Nephron (organoid): ENCODE data around the gene AGAP1.

Experiments
- H3K27ac Mint-ChIP-seq, 3 experiments: 2 replicates each; pipeline ENCODE4 v1.8.0; 2020; ENCODE audit warnings: mixed read lengths in 3 of 3, mild to moderate bottlenecking in 2 of 3, moderate library complexity in 1 of 3
- H3K27me3 Mint-ChIP-seq: 2 replicates; pipeline ENCODE4 v1.8.0; 2021; ENCODE audit warnings: low read depth, mild to moderate bottlenecking, moderate library complexity, mixed read lengths
- H3K36me3 Mint-ChIP-seq: 2 replicates; pipeline ENCODE4 v1.8.0; 2020; ENCODE audit warnings: low read depth, mixed read lengths
- H3K4me1 Mint-ChIP-seq: 2 replicates; pipeline ENCODE4 v1.8.0; 2020; ENCODE audit warnings: mixed read lengths
- H3K4me3 Mint-ChIP-seq, 3 experiments: 2 replicates each; pipeline ENCODE4 v1.8.0; 2020; ENCODE audit warnings: mild to moderate bottlenecking in 3 of 3, mixed read lengths in 3 of 3, moderate library complexity in 2 of 3
- H3K9me3 Mint-ChIP-seq: 2 replicates; pipeline ENCODE4 v1.8.0; 2020; ENCODE audit warnings: mixed read lengths
- CTCF ChIP-seq, 3 experiments: fragments of 200-600 bp; sonication (generic); IDR thresholded peaks; one replicate each; pipeline ENCODE4 v1.5.0; 2021; ENCODE audit warnings: antibody characterized with exemption in 3 of 3; ENCODE audit not compliant: unreplicated experiment in 3 of 3

Gene AGAP1

GRCh38 chr2:235868224-235868623 is 374.4 kb downstream of the AGAP1 start:
- H3K27ac Mint-ChIP-seq, result peak overlapping the region in 1 of 3 experiments; percentile 56
- H3K4me3 Mint-ChIP-seq, result no peak overlapping the region
- peaks cover 16% of the 10 kb centered on the region for H3K4me1 Mint-ChIP-seq
- peaks cover 20% of the 10 kb centered on the region for H3K9me3 Mint-ChIP-seq
- no peak for TF ChIP-seq CTCF (IDR thresholded peaks at IDR 0.05; ENCODE audit: unreplicated experiment in 3 of 3)
- peaks cover 38% of the 10 kb centered on the region for H3K36me3 Mint-ChIP-seq
- peaks cover 4% of the 10 kb centered on the region for H3K27me3 Mint-ChIP-seq

- Mint-ChIP-seq H3K9me3 (peaks cover 20% of the 10 kb centered on the region), H3K27me3 (peaks cover 4% of the 10 kb centered on the region), H3K4me1 (peaks cover 16% of the 10 kb centered on the region), H3K4me3 (no peak overlapping the region), H3K36me3 (peaks cover 38% of the 10 kb centered on the region), H3K27ac (peak overlapping the region in 1 of 3 experiments; percentile 56)
- TF ChIP-seq CTCF (IDR thresholded peaks at IDR 0.05; ENCODE audit: unreplicated experiment in 3 of 3), result no peak
Observed at GRCh38 chr2:235868645-235869044, 374.8 kb downstream of the AGAP1 start.

GRCh38 chr2:235870515-235870914 is 376.7 kb downstream of the AGAP1 start:
- no peak overlapping the region for H3K4me3 Mint-ChIP-seq
- no peak overlapping the region for H3K27ac Mint-ChIP-seq
- H3K27me3 Mint-ChIP-seq, result peaks cover 4% of the 10 kb centered on the region
- peaks cover 20% of the 10 kb centered on the region for H3K9me3 Mint-ChIP-seq
- peaks cover 16% of the 10 kb centered on the region for H3K4me1 Mint-ChIP-seq
- no peak for TF ChIP-seq CTCF (IDR thresholded peaks at IDR 0.05; ENCODE audit: unreplicated experiment in 3 of 3)
- H3K36me3 Mint-ChIP-seq, result peaks cover 38% of the 10 kb centered on the region

GRCh38 chr2:235876099-235876679 is 382.3 kb downstream of the AGAP1 start:
- Mint-ChIP-seq H3K27me3 (no peaks in the 10 kb centered on the region), H3K27ac (no peak overlapping the region), H3K4me3 (no peak overlapping the region), H3K9me3 (peaks cover 5% of the 10 kb centered on the region), H3K36me3 (peaks cover 5% of the 10 kb centered on the region), H3K4me1 (no peaks in the 10 kb centered on the region)
- no peak for TF ChIP-seq CTCF (IDR thresholded peaks at IDR 0.05; ENCODE audit: unreplicated experiment in 3 of 3)

GRCh38 chr2:235877275-235877802 is 383.5 kb downstream of the AGAP1 start:
- Mint-ChIP-seq H3K27ac (no peak overlapping the region), H3K36me3 (peaks cover 4% of the 10 kb centered on the region), H3K27me3 (no peaks in the 10 kb centered on the region), H3K4me1 (no peaks in the 10 kb centered on the region), H3K4me3 (no peak overlapping the region), H3K9me3 (no peaks in the 10 kb centered on the region)
- TF ChIP-seq CTCF (IDR thresholded peaks at IDR 0.05; ENCODE audit: unreplicated experiment in 3 of 3), result no peak

- no peak for TF ChIP-seq CTCF (IDR thresholded peaks at IDR 0.05; ENCODE audit: unreplicated experiment in 3 of 3)
- no peak overlapping the region for H3K4me3 Mint-ChIP-seq
- H3K27me3 Mint-ChIP-seq, result no peaks in the 10 kb centered on the region
- no peak overlapping the region for H3K27ac Mint-ChIP-seq
- no peaks in the 10 kb centered on the region for H3K4me1 Mint-ChIP-seq
- H3K9me3 Mint-ChIP-seq, result no peaks in the 10 kb centered on the region
- peaks cover 11% of the 10 kb centered on the region for H3K36me3 Mint-ChIP-seq
Observed at GRCh38 chr2:235879116-235879515, 385.3 kb downstream of the AGAP1 start.
